HTR-8/SVneo (cell line): ENCODE results near the gene NOX5.
A peak's percentile ranks its signal among the peaks of the same experiment; 100 is the strongest.

Source experiments
- DNase-seq: peaks from one replicate; pipeline ENCODE4 v3.0.0; 2011; ENCODE audit warnings: low spot score, mixed read lengths; ENCODE audit not compliant: insufficient read length
- FAIRE-seq: peaks from 2 replicates; lab custom pipeline; 2011; peaks lifted over from hg19 to GRCh38; lab: Jason Lieb, UNC

Gene NOX5

DNA sequence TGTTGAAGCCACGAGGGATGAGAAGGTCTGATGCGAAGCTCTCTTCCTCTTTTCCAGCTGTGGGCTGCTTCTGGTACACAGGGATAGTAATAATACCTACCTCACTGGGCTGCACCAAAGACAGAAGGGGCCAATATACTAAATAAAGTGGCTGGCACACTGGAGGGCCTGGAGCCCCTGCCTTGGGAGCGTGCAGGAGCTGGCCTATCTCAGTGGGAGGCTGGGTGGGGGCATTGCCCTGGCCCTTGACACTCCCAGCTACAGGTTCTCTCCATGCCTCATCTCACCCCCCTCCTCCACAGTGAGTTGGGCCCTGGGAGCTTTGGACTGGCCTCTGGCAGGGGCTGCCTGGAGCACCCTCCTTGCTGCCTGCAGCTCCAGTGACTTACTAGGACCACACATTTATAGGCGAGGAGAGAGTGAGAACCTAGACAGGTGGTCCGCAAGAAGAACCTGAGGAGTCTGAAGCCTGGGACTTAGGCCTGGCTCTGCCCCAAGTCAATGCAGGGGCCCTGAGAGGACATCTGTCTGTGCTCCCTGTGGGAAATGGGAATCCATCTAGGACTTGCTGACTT is 1.6 kb downstream of the NOX5 start:
- DNase-seq (no peak), FAIRE-seq (no peak)

DNA sequence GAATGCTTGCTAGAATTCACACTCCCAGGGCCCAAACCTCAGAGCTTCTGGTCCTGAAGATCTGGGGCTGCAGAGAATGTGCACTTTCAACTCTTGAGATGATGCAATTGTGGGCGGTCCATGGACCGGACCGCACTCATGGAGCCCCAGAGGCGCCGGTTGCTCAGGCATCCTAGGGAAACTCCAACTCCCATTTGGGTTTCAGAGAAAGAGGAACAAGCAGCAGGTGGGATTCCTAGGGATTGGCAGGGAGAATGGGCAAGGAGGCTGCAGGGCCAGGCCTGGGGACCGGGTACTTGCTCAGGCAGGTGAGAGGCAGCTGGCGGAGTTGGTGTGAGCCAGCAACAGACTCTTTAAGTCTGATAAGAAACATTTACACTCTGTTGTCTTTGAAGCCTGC is 3.5 kb downstream of the NOX5 start:
- DNase-seq: no peak
- no peak for FAIRE-seq

DNA sequence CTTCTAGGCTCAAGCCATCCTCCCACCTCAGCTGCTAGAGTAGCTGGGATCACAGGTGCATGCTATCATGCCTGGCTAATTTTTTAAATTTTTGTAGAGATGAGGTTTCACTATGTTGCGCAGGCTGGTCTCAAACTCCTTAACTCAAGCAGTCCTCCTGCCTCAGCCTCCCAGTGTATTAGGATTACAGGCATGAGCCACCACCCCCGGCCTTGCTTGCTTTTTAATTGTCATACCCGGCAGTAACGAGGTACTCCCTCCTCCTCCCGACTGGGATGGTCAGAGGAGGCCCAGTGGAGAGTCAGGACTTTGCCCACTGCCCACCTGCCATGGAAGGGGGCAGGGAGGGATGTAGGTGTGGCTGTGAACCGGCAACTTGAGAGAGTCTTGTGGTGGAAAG is 4.5 kb downstream of the NOX5 start:
- FAIRE-seq (no peak), DNase-seq (no peak)

DNA sequence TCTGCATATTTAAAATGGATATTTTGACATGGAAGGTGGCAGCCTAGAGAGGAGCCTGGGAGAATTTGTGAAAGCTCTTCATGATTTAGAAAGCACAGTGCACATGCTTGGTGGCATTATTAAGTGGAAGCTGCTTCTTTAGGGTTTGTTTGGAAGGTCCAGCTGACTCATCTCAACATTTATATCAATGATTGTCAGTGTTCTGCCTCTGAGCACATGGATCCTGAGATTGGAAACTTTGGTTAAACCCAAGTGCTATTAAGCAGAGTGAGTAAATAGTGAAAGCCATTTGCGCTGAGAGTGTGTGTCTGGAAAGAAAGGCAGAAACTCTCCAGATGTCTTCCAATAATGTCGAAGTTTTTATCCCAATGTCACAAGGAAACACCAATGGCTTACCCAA is 7.4 kb downstream of the NOX5 start:
- no peak for DNase-seq

DNA sequence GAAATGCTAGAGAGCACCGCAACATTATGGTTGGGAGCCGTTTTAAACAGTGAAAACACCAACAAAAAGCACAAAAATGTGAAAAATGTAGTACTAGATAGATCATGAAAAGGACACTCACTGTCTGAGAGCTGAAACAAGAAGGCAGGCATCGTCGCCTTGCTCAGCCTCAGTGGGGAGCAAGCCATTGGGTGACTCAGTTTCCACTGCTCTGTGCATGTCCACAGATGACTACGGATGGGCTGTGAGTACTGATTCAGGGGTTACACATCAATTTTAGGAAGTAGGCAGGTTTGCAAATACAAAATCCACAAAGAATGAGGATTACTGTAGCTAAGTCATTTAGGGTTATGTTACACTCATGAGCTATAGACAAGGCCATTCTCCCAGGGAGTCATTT is 10.8 kb downstream of the NOX5 start:
- FAIRE-seq (peak; percentile 23), DNase-seq (no peak)

More for the DNA sequence above, 7.4 kb downstream of the NOX5 start:
- FAIRE-seq: no peak

DNA sequence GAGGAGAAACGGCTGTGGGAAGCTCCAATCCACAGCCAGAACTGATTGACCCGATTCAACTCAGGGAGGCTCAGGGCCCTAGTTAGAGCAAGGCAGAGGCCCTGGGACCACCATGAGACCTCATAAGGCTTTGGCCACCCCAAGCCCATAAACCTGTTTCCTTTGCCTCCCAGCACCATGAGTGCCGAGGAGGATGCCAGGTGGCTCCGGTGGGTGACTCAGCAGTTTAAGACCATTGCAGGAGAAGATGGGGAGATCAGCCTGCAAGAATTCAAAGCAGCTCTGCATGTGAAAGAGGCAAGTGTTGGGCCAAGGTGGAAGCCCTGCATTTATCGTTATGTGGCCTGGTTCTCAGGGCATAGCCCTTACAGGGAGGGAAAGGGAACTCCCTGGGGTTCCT is 11.9 kb downstream of the NOX5 start:
- DNase-seq (no peak), FAIRE-seq (no peak)

DNA sequence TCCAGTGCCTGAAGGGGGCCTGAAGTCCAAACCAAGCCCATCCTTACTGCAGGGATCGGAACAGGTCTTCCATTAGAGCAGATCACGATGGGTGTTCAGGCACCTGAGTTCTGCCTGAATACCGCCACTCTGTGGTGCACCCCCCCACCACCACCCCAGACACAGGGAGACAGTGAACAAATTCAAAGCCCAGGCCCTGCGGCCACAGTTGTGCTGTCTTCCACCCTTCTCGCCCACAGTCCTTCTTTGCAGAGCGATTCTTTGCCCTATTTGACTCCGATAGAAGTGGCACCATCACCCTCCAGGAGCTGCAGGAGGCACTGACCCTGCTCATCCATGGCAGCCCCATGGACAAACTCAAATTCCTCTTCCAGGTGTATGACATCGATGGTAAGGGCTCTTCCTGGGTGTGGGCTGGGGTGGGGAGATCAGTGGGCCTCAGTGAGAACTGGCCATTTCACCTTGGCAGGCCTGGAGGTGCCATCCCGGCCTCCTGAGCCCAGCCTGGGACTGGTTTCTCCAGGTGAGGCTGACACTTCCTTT is 13.6 kb downstream of the NOX5 start:
- no peak for DNase-seq
- FAIRE-seq: no peak

DNA sequence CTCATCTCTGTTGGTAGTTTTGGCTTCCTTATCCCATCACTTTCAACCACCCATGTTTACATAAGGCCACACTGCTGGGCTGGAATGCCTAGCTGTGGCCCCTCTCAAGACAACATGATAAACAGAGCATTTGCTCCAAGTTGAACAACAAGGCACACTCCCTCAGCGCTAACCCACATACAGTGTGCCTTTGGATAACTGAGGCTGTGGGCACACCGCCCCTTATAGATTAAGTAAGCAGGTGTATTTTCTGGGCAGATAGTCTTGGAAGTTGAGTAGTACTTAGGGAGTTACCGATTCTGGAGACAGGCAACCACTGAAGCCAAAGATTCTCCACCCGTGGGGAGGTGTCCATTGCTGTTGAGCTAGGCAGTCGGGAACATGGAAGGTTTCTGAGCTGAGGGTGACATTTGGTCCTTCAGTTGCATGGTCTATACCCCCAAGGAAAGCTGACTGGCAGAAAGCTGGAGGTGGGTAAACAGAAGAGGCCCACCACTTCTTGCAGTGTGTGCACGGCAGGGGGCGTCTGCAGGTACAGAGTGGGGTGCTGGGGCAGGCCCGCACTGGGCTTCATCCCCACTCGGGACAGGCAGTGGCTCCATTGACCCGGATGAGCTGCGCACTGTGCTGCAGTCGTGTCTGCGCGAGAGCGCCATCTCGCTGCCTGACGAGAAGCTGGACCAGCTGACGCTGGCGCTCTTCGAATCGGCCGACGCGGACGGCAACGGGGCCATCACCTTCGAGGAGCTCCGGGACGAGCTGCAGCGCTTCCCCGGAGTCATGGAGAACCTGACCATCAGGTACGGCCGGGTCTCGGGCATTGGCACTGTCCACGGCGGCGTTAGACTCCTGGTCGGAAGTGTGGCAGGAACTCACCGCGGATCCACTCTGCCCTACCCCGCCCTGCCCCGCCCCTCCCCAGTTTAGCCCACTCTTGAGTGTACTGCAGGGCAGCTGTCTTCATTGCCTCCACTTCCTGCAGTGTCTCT is 16.8 kb downstream of the NOX5 start:
- FAIRE-seq (peak; percentile 65), DNase-seq (no peak)

DNA sequence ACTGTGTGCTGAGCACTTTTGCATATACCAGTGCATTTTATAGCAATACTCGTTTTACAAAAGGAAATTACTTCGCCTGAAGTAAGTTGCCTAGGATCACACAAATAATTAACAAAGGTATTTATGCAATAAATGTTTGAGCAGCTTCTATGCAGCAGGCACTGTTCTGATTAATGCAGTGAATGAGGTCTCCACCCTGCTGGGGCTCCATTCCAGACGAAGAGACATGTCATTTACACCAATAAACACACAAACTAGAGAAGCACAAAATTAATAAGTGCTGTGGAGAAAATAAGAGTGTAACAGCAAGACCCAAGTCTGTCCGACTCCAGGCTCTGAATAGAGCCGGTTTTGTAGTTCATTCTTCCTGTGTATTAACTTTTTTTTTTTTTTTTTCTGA is 17.5 kb downstream of the NOX5 start:
- no peak for DNase-seq

DNA sequence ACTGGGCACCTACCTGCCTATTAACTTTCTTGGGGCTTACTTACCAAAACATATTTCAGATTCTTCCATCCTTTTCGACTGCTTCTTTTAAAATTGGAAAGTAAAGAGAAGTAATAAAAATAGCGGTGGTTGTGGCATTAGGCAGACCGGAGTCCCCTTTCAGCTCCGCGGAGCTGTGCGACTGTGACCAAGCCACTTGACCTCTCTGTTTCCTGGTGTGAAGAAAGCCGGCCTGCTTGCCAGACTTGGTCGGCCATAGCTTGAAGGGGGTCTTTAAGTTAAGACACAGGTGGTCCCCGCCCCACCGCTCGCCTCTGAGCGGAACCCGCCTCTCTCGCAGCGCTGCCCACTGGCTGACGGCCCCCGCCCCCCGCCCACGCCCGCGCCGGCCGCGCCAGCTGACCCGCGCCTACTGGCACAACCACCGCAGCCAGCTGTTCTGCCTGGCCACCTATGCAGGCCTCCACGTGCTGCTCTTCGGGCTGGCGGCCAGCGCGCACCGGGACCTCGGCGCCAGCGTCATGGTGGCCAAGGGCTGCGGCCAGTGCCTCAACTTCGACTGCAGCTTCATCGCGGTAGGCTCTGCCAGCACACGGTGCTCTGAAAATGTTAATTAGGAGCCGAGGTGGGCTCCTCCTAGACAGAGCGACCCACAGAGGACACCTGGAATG is 18.3 kb downstream of the NOX5 start:
- FAIRE-seq: no peak
- DNase-seq: no peak

More for the DNA sequence above, 17.5 kb downstream of the NOX5 start:
- peak; percentile 84 for FAIRE-seq

DNA sequence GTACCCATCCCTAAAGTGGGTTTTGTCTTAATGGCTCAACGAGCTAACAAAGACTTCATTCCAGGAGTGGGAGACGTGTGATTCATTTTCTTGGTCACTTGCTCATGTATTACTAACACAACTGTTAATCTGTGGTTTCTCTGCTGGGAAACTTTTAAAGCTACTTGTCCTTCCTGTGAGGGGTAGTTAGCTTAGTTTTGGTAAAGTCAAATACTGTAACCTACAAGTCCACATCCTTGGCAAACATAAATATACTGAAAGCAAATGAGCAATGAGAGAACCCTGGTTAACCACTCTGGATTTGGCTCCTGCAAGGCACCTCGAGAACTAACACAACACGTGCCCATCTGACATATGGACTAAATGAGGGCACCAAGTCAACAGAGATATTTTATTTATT is 19.9 kb downstream of the NOX5 start:
- DNase-seq: peak; percentile 60
- FAIRE-seq: peak; percentile 58

DNA sequence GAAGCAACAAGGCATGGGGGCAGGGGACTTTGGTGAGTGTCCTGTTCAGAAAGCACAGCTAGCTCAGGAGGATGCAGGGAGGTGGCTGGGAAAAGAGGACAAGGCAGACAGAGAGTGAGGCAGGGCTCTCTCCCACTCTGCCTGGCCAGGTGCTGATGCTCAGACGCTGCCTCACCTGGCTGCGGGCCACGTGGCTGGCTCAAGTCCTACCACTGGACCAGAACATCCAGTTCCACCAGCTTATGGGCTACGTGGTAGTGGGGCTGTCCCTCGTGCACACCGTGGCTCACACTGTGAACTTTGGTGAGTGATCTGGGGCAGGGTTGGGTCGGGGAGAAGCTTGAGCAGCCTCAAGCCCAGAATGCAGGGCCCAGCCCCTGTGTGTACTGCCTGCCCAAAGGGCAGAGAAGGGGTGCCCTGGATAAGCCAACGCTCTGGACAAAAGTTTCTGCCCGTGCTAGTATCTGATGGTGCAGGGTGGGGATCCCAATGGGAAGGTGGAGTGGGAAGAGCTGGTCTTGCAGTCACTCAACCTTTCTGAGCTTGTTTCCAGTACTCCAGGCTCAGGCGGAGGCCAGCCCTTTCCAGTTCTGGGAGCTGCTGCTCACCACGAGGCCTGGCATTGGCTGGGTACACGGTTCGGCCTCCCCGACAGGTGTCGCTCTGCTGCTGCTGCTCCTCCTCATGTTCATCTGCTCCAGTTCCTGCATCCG is 20.9 kb downstream of the NOX5 start:
- FAIRE-seq (peak; percentile 42), DNase-seq (no peak)

DNA sequence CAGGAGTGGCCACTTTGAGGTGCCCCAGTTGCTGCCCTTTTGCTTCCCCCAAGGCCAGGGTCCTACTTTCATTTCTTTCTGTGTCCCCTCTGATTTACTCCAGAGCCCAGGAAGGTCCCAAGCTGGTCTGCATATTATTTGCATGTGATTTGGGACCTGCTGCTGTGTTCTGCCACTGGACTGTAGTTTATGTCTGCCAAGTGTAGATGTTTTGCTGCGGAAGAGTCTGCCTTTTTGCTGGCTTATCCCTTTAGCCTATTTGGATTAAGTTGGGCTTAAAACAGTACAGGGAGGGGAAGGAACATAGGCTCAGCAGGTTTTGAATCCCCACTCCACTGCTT is 21.4 kb downstream of the NOX5 start:
- DNase-seq: no peak
- FAIRE-seq: peak; percentile 28

DNA sequence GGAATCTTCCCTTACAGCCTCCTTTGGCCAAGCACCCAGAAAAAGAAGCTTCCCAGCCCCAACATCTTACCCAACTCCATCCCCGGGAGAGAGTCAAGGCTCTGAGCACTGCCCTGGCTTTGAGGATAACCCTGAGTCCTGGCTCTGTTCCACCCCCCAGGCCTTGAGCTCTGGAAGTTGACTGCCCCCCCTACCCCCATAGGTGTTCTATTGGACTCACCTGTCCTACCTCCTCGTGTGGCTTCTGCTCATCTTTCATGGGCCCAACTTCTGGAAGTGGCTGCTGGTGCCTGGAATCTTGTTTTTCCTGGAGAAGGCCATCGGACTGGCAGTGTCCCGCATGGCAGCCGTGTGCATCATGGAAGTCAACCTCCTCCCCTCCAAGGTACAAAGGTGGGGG is 22.3 kb downstream of the NOX5 start:
- DNase-seq (no peak), FAIRE-seq (no peak)

DNA sequence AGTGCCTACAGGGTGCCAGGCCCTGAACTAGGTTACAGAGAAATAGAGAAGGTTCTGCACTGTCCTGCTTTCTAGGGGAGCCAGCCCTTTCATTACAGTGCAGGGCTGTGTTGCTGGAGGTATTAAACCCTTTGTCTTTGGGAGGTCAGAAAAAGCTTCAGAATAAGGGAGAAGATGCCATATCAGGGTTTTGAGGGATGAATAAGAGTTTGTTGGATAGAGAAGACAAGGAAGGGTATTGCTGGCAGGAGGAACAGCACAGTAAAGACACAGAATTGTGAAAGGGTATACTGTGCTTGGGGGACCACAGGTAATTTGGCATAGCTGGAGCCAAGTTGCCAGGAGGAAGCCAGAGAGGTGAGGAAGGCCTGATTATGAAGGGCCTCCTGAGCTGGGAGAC is 23.0 kb downstream of the NOX5 start:
- no peak for DNase-seq
- FAIRE-seq: no peak

DNA sequence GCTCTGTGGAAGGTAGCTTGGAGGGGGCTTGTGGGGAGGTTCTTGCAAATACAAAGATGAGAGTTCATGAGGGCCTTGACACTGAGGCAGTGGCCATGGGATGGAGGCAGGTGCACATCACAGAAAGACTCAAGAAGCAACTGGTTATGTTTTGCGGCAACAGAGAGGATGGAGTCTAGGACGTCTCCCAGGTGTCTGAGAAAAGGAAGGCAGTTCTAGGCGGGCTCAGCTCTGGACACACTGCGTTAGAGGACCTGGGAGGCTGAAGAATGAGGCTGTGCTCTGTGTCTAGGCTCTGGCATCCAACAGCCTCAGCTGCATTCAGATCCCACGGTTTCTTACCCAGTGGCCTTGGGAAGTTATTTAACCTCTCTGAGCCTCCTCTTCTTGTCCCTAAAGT is 23.5 kb downstream of the NOX5 start:
- FAIRE-seq (no peak), DNase-seq (no peak)

DNA sequence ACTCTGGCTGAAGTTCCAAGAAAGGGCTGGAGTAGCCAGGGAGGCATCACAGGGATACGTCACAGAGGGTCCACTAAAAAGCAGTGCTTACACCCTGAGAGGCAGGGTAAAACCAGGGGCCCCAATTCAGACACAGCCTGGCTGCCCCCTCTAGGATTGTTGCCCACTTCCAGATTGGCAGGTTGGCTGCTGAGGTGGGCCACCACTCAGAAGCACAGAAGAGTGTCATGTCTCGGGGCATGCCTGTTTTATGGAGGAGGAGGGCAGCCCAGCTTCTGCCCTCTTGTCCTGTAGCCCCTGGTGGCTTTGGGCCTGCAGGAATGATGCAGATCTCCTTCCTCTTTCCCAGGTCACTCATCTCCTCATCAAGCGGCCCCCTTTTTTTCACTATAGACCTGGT is 24.0 kb downstream of the NOX5 start:
- FAIRE-seq (no peak), DNase-seq (no peak)

DNA sequence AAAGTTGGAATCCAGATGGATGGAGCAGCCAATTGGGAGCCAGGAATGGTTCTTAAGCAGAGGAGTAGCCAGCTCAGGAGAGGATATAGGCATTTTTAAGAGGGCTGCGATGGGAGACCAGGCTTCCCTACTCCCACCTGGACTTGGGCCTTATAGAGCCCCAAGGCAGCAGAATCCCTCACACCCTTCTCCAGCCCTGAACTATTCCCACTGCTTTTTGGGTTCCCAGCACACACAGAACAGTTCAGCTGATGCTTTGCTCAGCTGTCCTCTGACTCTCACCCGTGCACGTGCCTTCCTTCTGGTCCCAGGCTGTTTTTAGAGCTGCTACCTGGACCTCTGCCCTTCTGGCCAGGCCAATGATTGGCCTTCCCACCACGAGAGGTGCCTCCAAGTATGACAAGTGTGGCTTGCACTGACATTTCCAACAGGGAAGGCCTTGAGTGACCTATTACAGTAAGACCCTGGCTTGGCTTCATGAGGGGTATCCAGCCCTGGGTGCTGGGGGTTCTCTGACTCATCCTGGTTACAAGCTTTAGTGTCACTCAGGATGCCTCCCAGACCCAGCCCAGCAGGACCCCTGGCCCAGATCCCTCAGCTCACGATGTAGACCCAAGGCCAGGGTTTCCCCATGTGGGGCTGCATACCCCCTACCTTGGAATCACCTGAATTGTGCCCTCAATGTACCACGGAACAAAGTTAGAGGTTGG is 25.2 kb downstream of the NOX5 start:
- DNase-seq (no peak), FAIRE-seq (peak; percentile 13)

DNA sequence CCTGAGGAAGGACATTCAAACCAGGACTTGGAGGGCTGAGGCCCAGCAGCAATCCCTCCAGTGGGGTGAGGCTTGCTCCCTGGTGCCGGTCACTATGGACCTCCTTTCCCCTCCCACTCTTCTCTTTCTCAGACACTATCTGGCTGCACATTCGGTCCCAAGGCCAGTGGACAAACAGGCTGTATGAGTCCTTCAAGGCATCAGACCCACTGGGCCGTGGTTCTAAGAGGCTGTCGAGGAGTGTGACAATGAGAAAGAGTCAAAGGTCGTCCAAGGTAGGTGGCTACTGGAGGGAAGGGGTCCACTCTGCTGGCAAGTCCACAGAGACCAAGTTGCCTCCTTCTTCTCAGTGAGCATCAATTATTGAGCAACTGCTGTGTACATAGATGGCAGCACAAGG is 28.0 kb downstream of the NOX5 start:
- FAIRE-seq (no peak), DNase-seq (no peak)

DNA sequence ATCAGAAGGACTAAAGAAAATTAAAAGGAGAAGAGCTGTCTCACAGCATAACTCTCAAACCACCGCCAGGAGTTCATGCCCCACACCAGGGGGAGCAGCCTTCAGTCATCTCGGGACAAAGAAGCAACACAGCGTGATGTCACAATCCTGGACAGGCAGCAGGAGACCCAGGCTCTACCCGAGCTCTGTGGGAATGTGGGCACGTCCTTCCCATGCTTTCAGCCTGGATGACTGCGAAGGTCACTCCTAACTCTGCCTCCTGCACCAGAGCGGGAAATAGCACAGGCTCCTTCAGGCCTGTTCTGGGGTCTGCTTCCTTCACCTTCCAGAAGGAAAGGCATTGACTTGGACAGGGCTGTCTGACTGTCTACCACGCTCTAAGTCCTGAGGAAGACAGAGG is 31.3 kb downstream of the NOX5 start:
- DNase-seq (no peak), FAIRE-seq (no peak)
